Stromal cell of bone marrow (primary cell): ENCODE results near the gene MYCBPAP.

Source experiments
- DNase-seq: peaks from one replicate; pipeline ENCODE4 v3.0.0-alpha.2; 2012; ENCODE audit warnings: low read depth

The MYCBPAP gene

GRCh38 chr17:50517504-50518383 lies 9.5 kb downstream of the MYCBPAP start:
- DNase-seq = no peak

- DNase-seq = no peak
These were observed 10.3 kb downstream of the MYCBPAP start for GRCh38 chr17:50518384-50519023.

GRCh38 chr17:50519141-50519834 lies 11.0 kb downstream of the MYCBPAP start:
- no peak for DNase-seq

- no peak for DNase-seq
These were observed 12.2 kb downstream of the MYCBPAP start for GRCh38 chr17:50520483-50520882.

GRCh38 chr17:50521514-50521913 lies 13.3 kb downstream of the MYCBPAP start:
- no peak for DNase-seq

GRCh38 chr17:50522766-50523165 lies 14.5 kb downstream of the MYCBPAP start:
- no peak for DNase-seq

- DNase-seq = no peak
These were observed 15.0 kb downstream of the MYCBPAP start for GRCh38 chr17:50523208-50523607.

GRCh38 chr17:50524838-50525237 lies 16.6 kb downstream of the MYCBPAP start:
- DNase-seq = no peak

- no peak for DNase-seq
These were observed 19.0 kb downstream of the MYCBPAP start for GRCh38 chr17:50527155-50527762.

GRCh38 chr17:50527949-50528474 lies 19.8 kb downstream of the MYCBPAP start:
- DNase-seq = no peak

- no peak for DNase-seq
These were observed 21.6 kb downstream of the MYCBPAP start for GRCh38 chr17:50529849-50530248.

GRCh38 chr17:50531428-50532025 lies 23.3 kb downstream of the MYCBPAP start:
- no peak for DNase-seq

GRCh38 chr17:50532452-50533024 lies 24.3 kb downstream of the MYCBPAP start, which contains the start of gene EPN3:
TSS of gene EPN3 (plus strand) at chr17:50532735. CDS start at chr17:50536557, 3,822 bp downstream.
- no peak for DNase-seq

GRCh38 chr17:50533185-50533584 lies 24.9 kb downstream of the MYCBPAP start:
- DNase-seq = no peak

GRCh38 chr17:50533720-50534148 lies 25.5 kb downstream of the MYCBPAP start:
- DNase-seq = peak; percentile 17

- DNase-seq = no peak
These were observed 26.2 kb downstream of the MYCBPAP start for GRCh38 chr17:50534222-50534978.

GRCh38 chr17:50534979-50535326 lies 26.7 kb downstream of the MYCBPAP start:
- no peak for DNase-seq

GRCh38 chr17:50535407-50535806 lies 27.2 kb downstream of the MYCBPAP start:
- DNase-seq = no peak

- no peak for DNase-seq
These were observed 28.7 kb downstream of the MYCBPAP start for GRCh38 chr17:50536683-50537646.
